Activated CD8-positive, alpha-beta memory T cell treated with anti-CD3 and anti-CD28 coated beads for 4 hours (primary cell): ENCODE results near the gene USP32.

Experiments used
- DNase-seq, 2 donors: peaks; one replicate each; pipeline ENCODE4 v3.0.0-alpha.2; 2020; ENCODE audit warnings: low read depth in 2 of 2

Gene USP32

DNA sequence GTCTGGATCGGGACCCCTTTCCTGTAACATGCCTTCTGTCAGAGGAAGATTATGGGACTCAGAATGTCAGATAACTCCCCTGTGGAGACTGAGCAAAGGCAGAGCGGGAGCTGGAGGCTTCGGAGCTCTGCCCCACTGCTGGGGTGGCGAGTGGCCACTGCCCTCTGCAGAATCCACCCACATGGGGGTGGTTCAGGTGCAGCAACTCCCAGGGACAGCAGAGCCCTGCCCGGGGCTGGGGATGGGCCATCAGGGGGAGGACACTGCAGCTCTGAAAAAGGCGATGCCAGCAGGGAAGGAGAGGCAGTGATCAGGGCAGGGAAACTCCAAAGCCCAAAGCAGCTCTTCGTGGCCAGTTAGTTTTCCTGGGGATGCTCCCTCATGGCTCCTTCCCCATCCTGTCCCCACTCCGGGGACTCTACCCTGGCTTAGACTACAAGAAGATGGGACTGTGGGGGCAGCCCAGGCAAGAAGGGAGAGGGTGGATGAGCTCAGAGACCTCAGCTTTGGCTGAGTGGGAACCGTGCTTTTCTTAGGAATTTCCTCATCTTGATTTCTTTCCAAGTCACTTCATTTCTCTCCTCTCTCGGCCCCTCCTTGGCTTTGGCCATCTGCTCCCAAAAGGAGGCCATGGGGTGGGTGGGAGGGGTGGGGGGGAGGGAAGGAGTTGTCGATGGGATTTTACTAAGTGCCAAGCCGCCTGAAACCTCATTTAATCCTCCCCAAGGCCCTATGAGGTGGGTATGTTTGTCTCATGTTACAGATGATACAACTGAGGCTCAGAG, 238.1 kb downstream of the USP32 start:
- no peak for DNase-seq

DNA sequence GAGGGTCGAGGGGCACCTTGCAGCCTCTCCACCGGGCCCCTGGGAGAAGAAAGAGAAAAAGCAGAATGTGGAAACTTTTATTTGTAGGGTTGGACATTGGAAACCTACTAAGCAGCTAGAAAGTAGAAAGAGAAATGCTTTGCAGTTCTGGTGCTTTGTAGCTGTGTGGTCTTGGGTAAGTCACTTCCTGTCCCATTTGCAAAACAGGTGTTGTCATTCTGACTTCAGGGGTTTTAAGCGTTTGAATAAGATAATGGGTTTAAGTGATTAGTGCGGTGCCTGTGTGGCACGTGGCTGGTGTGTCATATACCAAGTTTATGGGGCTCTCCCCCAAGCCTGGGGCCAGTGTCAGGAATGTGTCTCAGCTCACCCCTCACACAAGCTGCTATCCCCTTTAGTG, 240.6 kb downstream of the USP32 start:
- DNase-seq, result no peak

DNA sequence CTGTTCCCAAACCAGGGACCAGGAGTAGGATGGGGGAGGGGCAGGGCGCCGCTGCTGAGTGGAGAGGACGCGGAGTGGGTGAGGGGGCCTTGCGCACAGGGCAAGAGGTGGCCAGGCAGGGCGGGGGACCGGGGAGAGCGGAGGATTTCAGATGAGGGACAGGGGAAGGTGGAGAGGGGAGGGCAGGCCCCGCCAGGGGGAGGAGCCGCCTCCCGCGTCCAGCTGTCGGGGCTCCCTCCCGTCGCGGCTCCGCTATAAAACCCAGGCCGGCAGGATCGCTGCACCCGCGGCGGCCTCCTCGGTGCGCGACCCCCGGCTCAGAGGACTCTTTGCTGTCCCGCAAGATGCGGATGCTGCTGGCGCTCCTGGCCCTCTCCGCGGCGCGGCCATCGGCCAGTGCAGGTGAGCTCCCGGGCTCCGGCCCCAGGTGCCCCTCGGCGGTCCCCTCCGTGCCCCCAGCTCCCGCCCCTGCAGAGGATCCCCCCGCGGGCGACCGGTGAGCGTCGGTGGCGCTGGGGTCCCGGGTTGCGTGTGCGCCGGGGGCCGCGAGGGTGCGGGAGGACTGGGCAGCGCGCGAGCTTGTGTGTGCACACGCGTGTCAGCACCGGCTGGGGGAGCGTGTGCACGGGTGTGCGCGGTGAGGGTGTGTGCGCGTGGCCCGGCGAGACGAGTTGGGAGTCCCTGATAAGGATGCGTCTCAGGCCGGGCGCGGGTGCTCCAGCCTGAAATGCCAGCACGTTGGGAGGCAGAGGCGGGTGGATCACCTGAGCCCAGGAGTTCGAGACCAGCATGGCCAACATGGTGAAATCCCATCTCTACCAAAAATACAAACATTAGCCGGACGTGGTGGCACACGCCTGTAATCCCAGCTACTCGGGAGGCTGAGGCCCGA, 242.0 kb downstream of the USP32 start, which contains the start of gene CA4:
Gene CA4, plus strand, starts transcription at position 283 of the 892 bp plus-strand sequence. Its CDS starts 62 bp downstream, at position 345.
- DNase-seq, result no peak

DNA sequence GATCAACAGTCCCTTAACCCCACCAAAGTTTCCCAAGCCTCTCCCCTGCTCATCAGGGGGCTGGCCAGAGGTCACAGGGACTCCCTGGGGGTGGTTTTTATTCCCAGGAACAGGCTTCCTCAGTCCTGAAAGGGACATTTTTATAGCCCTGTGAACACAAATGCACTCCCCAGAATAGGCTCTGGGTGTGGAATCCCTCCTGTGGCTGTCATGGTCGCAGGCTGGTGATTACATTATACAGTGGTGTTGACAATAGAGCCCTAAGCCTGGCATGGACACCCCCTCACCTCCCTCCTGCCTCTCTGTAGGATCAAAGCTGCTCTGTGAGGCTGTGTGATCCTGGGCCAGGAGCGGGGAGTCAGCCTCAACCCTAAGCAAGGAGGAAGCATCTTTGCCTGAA, 243.6 kb downstream of the USP32 start:
- DNase-seq, result no peak

DNA sequence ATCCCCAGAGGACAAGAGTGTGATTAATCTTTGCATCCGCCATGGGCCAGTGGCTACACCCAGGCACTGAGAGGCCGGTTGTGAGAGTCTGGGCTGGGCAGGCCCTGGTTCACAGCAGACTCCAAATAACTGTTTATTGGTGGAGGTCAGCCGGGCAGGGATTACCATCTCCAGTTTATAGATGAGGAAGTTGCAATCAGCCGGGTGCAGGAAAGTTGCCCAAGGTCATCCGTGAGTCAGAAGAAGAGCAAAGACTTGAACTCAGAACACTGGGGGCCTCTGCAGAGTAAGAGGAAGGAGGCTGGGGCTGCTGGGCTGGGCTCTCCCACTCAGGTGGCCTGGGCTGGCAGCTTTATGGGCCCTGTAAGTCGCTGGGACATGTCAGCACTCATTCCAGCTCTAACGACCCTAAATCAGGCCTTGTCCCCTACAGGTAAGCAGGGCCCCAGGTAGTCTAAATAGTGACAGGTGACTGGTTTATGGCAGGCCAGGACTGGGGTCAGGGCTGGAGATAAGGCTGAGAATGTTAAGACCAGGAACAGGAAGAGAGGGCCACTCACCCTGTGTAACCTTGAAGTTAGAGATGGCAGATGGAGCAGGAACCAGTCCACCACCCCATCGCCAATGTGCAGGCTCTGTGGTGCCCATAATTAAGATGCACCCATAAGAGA, 244.2 kb downstream of the USP32 start:
- no peak for DNase-seq

DNA sequence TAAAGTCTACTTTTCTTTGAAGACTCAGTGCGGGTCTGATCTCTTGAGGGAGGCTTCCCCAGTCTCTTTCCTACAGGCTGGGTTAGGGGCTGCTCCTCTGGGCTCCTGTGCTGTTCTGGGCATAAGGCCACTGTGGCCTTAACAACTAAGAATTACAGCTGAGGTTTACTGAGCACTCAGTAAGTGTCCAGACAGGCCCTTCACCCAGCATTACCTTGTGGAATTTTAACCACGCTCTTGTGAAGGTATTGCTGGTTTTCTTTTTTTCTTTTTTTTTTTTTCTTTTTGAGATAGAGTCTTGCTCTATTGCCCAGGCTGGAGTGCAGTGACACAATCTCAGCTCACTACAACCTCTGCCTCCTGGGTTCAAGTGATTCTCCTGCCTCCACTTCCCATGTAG, 245.7 kb downstream of the USP32 start:
- DNase-seq, result no peak

DNA sequence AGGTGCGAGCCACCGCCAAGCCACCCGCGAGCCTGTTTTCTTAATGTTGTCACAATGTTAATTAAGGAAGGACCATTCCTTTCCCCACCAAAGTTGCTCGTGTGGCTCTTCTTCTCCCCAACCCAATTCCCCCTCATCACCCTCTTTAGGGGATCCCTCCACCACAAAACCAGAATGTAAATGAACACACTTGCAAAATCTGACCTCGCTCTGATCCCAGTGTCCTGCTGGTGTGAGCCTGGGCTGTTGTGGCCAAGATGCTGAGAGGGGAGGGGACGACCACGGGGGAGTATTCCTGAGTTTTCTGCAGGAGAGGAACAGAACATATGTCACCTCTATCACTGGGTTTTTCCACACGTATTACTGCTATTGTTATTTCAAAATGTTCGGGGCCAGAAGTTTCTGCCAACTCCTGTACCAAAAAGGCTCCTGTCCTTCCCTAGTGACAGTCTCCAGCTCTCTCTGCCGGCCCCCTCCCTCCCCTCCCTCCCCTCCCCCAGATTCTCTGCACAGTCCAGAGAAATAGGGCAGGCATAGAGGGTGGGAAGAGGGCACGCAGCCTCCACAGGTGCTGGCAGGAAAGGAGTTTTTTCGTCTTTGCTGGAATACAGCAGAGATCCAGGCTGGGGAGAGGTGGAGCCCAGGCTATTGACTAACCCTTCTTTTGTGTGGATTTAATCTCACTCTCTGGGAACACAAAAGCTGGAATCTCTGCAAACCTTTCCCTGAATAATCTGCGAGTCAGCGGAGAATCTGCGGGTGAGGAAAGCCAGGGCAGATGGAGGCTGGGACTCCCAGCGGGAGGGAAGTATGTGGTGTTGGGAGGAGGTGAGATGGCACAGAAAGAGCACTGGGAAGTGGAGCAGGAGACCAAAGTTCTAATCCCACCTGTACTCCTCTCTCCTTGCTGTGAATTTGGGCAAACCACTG, 246.7 kb downstream of the USP32 start:
- no peak for DNase-seq

DNA sequence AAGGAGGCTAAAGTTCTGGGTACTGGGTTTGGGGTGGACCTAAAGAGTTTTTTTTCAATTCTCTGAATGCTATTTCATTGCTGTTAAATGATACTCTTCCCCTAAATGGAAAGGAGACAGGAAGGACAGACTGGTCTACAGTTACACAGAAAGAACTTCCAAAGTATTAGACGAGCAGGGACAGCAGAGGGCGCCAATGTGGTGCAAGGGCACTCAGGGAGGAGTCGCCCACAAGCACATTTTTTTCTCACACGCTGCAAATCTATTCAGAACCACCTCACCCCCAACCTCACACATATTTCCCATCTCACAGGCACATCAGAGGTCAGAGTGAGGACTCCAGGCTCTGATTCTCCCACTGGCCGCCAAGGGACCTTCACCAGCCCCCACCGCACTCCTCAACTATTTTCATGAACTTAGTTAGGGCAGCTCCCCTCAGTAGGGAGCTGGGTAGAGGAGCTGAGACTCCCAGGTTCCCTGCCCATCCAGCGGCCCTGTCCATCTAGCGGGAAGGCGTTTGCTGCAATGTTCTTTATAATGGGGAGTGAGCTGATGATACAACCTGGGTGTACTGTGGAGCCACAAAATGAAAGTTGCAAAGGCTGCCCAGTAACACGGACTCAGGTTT, 248.9 kb downstream of the USP32 start:
- peak; percentile 39 to 47 for DNase-seq

DNA sequence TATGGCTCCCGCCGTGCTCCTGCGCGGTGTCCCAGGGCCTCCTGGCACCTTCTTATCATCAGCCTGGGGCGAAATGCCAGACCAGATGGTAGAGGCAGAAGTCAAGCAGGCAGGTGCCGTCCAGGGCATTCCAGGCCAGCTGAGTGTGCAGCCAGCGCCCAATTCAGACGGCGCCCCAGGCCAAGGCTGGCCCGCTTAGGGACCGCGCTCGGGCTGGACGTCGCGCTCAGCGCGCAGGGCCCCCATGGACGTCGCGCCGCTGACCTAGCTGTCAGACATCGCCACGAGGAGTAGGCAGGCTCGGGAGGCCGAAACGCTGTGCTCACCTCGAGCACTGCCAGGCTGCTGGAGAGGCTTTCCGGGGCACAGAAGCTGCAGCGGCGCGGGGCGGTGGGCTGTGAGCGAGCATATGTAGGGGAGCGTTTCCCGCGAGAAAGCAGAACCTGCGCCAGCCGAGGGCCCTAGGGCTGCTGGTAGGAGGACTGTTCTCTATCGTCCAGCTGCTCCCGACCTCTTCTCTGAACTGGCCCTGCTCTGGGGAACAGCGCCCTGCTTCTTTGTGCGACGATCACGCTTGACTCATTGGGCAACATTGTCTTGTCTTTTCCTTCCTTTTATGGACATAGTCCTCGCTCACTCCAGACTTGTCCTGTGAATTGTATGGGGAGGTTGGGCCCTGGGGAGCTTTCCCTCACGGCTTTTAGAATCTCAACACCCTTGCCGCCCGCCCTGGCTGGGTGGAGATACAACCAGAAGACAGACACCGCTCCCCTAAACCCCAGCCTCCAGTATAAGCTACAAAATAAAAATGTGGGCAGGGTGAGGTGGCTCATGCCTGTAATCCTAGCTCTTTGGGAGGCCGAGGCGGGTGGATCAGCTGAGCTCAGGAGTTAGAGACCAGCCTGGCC, 250.6 kb downstream of the USP32 start:
- no peak for DNase-seq

DNA sequence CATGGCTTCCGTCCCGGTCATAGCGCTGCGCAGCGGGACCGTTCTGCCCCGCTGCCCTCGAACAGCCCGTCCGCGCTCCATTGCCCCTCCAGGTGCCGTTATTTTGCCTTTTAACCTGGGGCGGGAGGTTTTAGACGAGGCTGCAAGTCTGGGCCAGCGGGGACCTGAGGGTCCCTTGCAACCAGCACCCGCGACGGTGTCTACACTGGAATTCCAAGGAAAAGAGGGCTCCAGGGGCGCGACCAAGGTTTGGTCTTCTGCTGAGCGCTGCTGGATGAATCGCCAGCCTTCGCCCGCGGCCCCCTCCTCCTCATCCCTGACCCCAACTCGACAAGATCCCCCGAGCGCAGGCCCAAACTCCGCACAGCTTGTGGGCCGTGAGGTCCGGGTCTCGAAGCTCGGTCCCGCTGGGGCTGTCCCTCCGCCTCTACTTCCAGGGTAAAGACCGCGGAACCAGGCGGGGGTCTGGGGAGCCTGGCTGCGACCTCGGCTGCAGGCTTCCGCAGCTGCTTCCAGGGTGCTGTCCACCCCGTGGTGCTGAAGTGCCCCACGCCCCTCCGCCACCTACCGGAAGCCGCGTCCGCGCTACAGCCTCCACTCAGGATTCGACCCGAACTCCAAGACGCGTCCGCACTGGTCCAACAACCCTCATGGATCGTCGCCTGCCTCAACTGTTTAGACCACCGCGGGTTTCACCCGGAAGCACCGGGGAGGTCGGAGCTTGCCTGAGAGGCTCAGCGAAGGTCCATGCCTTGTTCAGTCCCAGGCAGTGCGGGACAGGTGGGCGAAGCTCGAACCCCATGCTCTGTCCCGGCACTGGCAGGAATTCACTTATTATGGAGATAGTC, 252.3 kb downstream of the USP32 start:
- peak in 1 of 2 donors; percentile 8 for DNase-seq

DNA sequence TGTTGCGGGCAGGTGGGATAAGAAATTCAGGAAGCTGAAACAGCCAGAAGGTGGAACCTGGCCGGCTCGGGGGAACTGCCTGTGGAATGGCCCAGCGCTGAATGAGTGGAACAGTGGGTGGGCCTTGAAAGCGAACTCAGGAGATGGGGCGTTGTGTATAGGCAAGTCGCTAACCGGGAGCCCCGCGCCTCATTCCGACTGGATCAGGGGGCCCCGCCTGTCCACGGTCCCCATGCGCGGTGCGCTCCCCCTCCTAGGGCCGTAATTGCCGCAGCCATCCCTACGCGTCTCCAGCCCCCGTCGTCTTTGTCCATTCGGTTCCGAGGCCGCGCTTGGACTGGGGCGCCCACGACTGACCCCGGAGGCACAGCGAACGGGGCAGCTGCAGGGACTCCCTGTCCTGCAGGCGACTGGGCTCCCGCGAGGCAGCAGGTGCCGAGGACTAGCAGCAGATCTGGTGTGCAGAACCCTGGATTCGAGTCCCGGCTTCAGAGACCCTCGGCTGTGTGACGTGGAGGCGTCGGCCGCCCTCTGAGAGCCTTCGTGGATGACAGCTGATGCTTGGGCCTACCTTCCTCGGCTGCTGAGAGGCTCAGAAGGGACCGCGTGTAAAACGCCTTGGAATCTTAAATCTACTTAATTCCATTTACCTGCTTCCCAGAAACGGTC, 253.0 kb downstream of the USP32 start:
- DNase-seq, result no peak

DNA sequence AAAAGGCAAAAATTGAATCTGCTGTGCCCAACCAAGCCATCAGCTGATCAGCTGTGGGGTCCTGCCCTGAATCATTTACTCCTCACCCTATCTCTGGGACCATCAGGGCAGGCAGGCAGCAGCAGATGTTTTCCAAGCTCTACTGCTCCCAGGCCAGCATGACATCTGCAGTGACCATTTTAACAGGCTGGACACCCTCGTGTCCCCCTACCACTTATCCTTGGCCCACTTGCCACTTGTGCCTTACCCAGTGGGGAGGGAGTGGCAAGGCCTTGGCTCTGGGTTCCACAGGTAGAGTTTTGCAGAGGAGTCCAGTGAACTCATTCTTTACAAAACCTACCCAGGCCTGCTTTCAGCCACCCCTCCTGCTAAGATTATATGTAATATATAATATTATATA, 254.2 kb downstream of the USP32 start:
- DNase-seq, result no peak

DNA sequence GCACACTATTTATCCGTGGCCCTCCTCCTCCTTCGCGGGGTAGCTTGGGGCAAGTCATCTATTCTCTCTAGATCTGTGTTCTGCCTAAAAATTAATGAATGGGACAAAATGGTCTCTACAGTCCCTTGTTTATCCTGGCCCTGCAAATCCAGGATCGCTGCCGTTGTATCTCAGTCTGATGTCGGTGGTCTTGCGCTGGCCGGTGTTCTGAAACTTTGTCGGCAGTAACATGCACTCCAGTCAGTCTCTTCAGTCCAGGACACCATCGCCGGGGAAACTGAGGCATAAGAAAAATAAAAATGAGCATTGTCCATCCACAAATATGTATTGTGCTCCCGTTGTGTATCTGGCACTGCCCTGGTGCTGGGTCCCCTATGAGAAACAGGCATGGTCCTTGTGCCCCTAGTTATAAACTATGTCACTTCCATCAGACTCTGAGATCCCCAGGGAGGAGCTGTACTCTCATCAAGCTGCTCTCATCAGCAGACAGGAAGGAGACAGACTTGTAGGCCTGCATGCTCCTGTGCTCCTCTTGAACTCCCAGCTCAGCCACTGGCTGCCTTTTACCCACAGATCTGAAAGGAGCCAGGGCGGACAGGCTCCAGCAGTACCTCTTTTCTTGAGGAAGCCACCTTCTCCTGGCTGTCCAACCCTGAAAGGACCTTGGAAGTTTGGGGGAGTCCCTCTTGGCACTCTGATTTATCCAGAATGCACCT, 255.8 kb downstream of the USP32 start:
- DNase-seq, result no peak

DNA sequence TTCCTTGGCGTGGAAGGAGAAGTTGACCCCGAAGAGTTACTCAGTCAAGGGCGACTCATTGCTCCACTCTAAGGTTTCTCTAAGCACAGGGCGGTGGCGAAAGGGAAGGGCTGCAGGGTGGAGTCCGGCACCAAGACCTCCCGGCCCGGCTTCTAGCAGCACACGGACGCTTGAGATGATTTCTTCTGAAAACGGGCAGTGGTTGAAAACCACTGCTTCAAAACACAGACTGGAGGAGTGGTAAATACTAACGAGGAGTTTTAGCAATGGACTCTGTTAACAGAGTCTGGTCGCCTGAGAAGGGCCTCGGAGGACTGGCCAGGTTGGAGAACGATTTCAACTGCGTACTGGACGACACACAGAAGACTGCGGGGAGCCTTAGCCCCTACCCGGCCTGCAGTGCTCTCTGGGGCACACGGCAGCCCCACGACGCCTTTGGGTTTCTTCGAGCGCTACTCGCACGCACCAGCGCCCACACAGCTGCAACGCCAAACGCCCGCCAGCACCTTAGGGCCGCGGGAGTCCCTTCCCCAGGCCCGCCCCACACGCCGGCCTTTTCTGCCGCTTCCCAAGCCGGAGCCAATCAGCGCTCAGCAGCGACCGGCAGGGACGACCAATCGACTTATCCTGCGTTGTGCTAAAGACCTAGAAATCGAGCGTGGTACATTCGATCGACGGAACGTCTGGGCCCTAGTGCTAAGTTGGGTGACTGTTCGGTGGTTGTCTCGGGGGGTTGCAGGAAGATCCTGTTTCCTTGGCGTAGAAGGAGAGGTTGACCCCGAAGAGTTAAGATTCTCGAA, 256.6 kb downstream of the USP32 start:
- peak; percentile 55 to 57 for DNase-seq

DNA sequence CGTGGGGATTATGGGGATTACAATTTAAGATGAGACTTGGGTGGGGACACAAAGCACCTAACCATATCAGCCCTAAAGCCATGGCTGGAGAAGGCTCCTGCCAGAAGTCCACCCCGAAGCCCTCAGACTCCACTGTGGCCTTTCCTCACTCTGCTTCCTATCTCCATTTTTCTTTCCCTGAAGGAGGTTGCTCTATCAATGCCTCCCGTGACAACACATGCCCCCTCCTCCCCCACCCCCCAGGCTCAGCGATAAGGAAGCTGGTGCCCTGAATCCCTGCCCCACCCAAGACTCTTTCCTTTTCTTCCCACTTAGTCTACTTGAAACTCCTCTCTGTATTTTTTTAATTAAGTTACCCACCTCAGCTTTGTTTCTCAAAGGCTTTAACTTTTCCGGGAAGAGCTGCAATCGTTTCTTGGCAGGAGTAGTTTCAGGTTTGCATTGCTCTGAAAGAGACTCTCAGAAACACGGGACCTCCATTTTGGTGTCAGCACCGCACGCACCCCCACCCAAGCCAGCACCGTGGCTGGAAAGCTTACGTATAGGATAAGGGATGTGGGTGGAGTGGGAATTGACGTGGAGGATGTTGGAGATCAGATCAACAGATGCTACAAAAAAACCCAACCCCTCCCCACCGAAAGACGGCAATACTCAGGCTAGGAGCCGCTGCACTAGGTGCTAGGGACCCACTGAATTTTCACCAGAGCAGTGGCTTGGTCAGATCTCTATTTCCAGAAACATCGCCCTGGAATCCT, 257.4 kb downstream of the USP32 start:
- no peak for DNase-seq

DNA sequence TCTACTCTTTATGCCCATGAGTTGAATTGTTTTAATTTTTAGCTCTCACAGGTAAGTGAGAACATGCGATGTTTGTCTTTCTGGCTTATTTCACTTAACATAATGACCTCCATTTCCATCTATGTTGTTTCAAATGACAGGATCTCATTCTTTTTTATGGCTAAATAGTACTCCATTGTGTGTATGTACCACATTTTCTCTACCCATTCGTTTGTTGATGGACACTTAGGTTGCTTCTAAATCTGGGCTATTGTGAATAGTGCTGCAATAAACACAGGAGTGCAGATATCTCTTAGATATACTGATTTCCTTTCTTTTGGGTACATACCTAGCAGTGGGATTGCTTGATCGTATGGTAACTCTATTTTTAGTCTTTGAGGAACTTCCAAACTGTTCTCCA, 261.5 kb downstream of the USP32 start:
- no peak for DNase-seq
